SU-DHL-6 (cell line): ENCODE measurements around the gene ST3GAL5.

Source experiments
- CTCF ChIP-seq: fragments of 200-600 bp; sonication (generic); IDR thresholded peaks from one replicate; pipeline ENCODE4 v1.5.1; 2017; ENCODE audit warnings: antibody characterized with exemption, mild to moderate bottlenecking, low read length, moderate library complexity; ENCODE audit not compliant: insufficient read depth, poor library complexity, severe bottlenecking
- EZH2phosphoT487 ChIP-seq: fragments of 200-600 bp; sonication (generic), shearing (Covaris generic); conservative IDR thresholded peaks from 2 replicates; pipeline ENCODE4 v1.6.1; 2018; ENCODE audit warnings: mild to moderate bottlenecking, antibody characterized with exemption, low read length, moderate library complexity, mixed read lengths

GRCh38 chr2:85822766-85823165 lies 66.0 kb downstream of the ST3GAL5 start:
- no peak for TF ChIP-seq CTCF
- TF ChIP-seq EZH2phosphoT487 = no peak
